RWPE1 (cell line): ENCODE measurements around the gene ADAMTS19.

Experiments
- CTCF ChIA-PET: fragments of 350-600 bp; sonication (Branson Sonifier 250); formaldehyde crosslinking; extraction: SDS; loops from one replicate; lab custom pipeline; 2021; lab: Yijun Ruan, JAX
- POLR2A ChIA-PET: fragments of 400-600 bp; formaldehyde crosslinking; extraction: SDS; loops from one replicate; lab custom pipeline; 2020; ENCODE audit warnings: antibody characterized with exemption; ENCODE audit not compliant: low non-redundant PET; lab: Yijun Ruan, JAX
- DNase-seq: peaks from one replicate; pipeline ENCODE4 v3.0.0; 2012; ENCODE audit warnings: low spot score
- H3K27ac ChIP-seq: fragments of 450-650 bp; 2 replicates; pipeline ENCODE4 v1.5.1; 2017
- CTCF ChIP-seq: fragments of 450-650 bp; conservative IDR thresholded peaks from 2 replicates; pipeline ENCODE4 v1.5.1; 2017; ENCODE audit warnings: low read depth, mild to moderate bottlenecking

The ADAMTS19 gene

DNA sequence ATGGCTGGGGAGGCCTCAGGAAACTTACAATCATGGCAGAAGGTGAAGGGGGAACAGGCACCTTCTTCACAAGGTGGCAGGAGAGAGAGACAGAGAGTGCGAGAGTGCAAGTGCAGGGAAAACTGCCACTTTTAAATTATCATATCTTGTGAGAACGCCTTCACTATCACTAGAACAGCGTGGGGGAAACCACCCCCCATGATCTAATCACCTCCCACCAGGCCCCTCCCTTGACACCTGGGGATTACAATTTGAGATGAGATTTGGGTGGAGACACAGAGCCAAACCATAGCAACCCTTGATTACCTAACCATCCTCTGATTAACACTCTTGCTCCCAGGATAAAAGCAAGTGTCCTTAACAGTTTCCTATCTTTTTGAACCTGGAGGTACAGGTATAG lies 21.1 kb downstream of the ADAMTS19 start:
- POLR2A ChIA-PET, result no interaction called here
- CTCF ChIA-PET, result no interaction called here
- no peak overlapping the region for H3K27ac ChIP-seq
- DNase-seq, result no peak
- TF ChIP-seq CTCF, result no peak

DNA sequence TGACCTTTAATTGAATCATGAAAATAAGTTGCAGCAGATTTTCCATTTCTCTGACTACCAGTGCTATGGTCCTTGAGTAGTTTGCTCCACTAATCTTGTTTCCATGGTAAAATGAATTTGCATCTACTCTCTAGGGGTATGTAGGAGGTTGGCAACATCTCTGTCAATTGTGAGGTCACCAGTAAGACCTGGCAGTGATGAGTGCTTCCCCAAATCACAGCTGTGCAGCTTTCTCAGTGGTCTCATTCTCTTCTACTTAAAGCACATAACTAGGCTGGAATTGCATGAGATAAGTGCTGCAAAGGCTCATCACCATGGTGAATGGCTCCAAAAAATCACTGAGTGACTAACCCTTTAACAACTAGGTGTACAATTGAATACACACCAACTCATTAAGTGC lies 36.3 kb downstream of the ADAMTS19 start:
- CTCF ChIA-PET, result no interaction called here
- TF ChIP-seq CTCF, result no peak
- POLR2A ChIA-PET, result no interaction called here
- DNase-seq, result no peak
- H3K27ac ChIP-seq, result no peak overlapping the region

GRCh38 chr5:129496864-129497595 lies 36.9 kb downstream of the ADAMTS19 start:
- DNase-seq, result no peak
- no peak for TF ChIP-seq CTCF
- no peak overlapping the region for H3K27ac ChIP-seq
- ChIA-PET POLR2A (no interaction called here), CTCF (no interaction called here)

DNA sequence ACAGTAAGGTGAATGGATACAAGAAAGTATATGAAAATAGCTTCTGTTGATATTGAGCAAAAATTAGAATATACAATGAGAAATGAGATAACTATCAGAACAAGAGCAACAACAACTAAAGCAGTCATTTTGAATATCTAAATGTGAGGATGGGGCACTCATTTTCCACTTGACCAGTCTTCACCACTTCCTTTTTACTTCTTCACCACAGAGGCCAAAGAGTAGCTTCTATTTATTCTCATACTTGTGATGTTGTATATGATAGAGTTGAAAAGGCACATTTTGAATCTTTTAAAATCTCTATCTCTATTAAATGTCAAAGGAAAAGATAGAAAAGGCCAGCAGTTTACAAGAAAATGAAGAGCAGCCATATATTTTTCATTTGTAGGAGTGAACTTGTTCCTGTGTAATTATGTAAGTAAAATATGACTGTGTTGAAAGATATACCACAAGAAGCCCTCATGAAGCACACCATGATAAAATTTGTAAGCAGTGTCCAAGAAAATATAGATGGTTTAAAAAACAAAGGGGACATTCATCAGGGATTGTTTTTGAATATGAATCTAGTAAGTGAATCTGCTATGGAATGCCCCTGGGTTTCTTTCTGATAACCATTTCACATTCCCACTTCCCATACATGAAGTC lies 39.2 kb downstream of the ADAMTS19 start:
- no peak for TF ChIP-seq CTCF

GRCh38 chr5:129500101-129500500 lies 40.0 kb downstream of the ADAMTS19 start:
- no peak overlapping the region for H3K27ac ChIP-seq
- ChIA-PET POLR2A (no interaction called here), CTCF (interaction anchor here (1.8 kb wide), 1 partner anchor 15 kb away, joined by 4 read pairs; no protein-coding TSS in a partner anchor)
- TF ChIP-seq CTCF, result no peak
- no peak for DNase-seq

More for the DNA sequence above, 39.2 kb downstream of the ADAMTS19 start:
- no peak overlapping the region for H3K27ac ChIP-seq
- ChIA-PET POLR2A (no interaction called here), CTCF (no interaction called here)
- no peak for DNase-seq

- ChIA-PET POLR2A (no interaction called here), CTCF (interaction anchor here (0.6 kb wide), 1 partner anchor 149 kb away, joined by 4 read pairs; no protein-coding TSS in a partner anchor)
- TF ChIP-seq CTCF, result no peak
- H3K27ac ChIP-seq, result no peak overlapping the region
- no peak for DNase-seq
These were observed 46.0 kb downstream of the ADAMTS19 start for GRCh38 chr5:129506086-129506485.
